Thyroid gland (tissue), 4 donors: ENCODE measurements around the gene MSL2.

Experiments used
- CTCF ChIP-seq, 6 experiments: fragments of 200-600 bp in 3 of 6; fragments of 450-650 bp in 3 of 6; sonication (generic) in 3 of 6; IDR thresholded peaks; one replicate each; pipeline ENCODE4 v1.5.1; 2016 to 2019; ENCODE audit warnings: antibody characterized with exemption in 6 of 6, mild to moderate bottlenecking in 2 of 6, inconsistent platforms in 1 of 6, moderate library complexity in 1 of 6
- POLR2A ChIP-seq, 2 donors: fragments of 450-650 bp; IDR thresholded peaks; one replicate each; pipeline ENCODE4 v1.6.1; 2017; ENCODE audit warnings: antibody characterized with exemption in 2 of 2, mild to moderate bottlenecking in 2 of 2, moderate library complexity in 1 of 2

GRCh38 chr3:136236109-136236508, 40.0 kb upstream of the MSL2 start:
- TF ChIP-seq CTCF (IDR thresholded peaks at IDR 0.05) (no peak), POLR2A (IDR thresholded peaks at IDR 0.05) (no peak)
